Trophoblast cell (in vitro differentiated cells and primary cell): ENCODE measurements around the gene RAPGEF2.

ENCODE experiments used
- DNase-seq, 2 donors: peaks; one replicate each; pipeline ENCODE4 v3.0.0-alpha.2; 2016
- H2AFZ ChIP-seq: 2 replicates; pipeline ENCODE4 v1.6.1; 2013; ENCODE audit warnings: low read length, moderate library complexity, mild to moderate bottlenecking; ENCODE audit not compliant: insufficient read depth, poor library complexity
- H2AK5ac ChIP-seq: 2 replicates; pipeline ENCODE4 v1.6.1; 2013; ENCODE audit warnings: mild to moderate bottlenecking, low read length
- H2BK120ac ChIP-seq: 2 replicates; pipeline ENCODE4 v1.6.1; 2013; ENCODE audit warnings: low read length, mild to moderate bottlenecking, moderate library complexity; ENCODE audit not compliant: insufficient read depth, poor library complexity
- H2BK12ac ChIP-seq: 2 replicates; pipeline ENCODE4 v1.6.1; 2013; ENCODE audit warnings: mild to moderate bottlenecking, low read length, moderate library complexity
- H2BK5ac ChIP-seq: 2 replicates; pipeline ENCODE4 v1.6.1; 2013; ENCODE audit warnings: low read length, low read depth, moderate library complexity, mild to moderate bottlenecking; ENCODE audit not compliant: poor library complexity
- H3K14ac ChIP-seq: 2 replicates; pipeline ENCODE4 v1.6.1; 2013; ENCODE audit warnings: mild to moderate bottlenecking, low read length
- H3K18ac ChIP-seq: 2 replicates; pipeline ENCODE4 v1.6.1; 2013; ENCODE audit warnings: mild to moderate bottlenecking, low read length
- H3K23ac ChIP-seq: 2 replicates; pipeline ENCODE4 v1.6.1; 2013; ENCODE audit warnings: low read length
- H3K27ac ChIP-seq: 2 replicates; pipeline ENCODE4 v1.5.1; 2013; ENCODE audit warnings: low read depth, mild to moderate bottlenecking, inconsistent platforms, low read length, moderate library complexity
- H3K27me3 ChIP-seq: 2 replicates; pipeline ENCODE4 v1.6.1; 2013; ENCODE audit warnings: inconsistent platforms, mild to moderate bottlenecking, low read length, moderate library complexity; ENCODE audit not compliant: insufficient read depth
- H3K36me3 ChIP-seq, 2 experiments: 1 replicate in 1 of 2; 2 replicates in 1 of 2; pipeline ENCODE4 v1.6.1; 2013; ENCODE audit warnings: low read length in 2 of 2, mild to moderate bottlenecking in 2 of 2, moderate library complexity in 1 of 2; ENCODE audit not compliant: insufficient read depth in 2 of 2, control insufficient read depth in 1 of 2
- H3K4ac ChIP-seq: 2 replicates; pipeline ENCODE4 v1.6.1; 2013; ENCODE audit warnings: low read depth, mild to moderate bottlenecking, low read length, moderate library complexity
- H3K4me1 ChIP-seq, 2 experiments: 1 replicate in 1 of 2; 2 replicates in 1 of 2; pipeline ENCODE4 v1.6.1; 2013; ENCODE audit warnings: low read length in 2 of 2, mild to moderate bottlenecking in 2 of 2, moderate library complexity in 1 of 2; ENCODE audit not compliant: insufficient read depth in 2 of 2, control insufficient read depth in 1 of 2
- H3K4me2 ChIP-seq: 2 replicates; pipeline ENCODE4 v1.6.1; 2013; ENCODE audit warnings: inconsistent platforms, mild to moderate bottlenecking, low read length, moderate library complexity
- H3K4me3 ChIP-seq: 2 replicates; pipeline ENCODE4 v1.5.1; 2013; ENCODE audit warnings: mild to moderate bottlenecking, low read depth, low read length, inconsistent platforms
- H3K79me1 ChIP-seq: one replicate; pipeline ENCODE4 v1.6.1; 2013; ENCODE audit warnings: low read length
- H3K79me2 ChIP-seq: 2 replicates; pipeline ENCODE4 v1.6.1; 2013; ENCODE audit warnings: low read length, mild to moderate bottlenecking; ENCODE audit not compliant: control insufficient read depth, insufficient read depth, poor library complexity
- H3K9ac ChIP-seq: 2 replicates; pipeline ENCODE4 v1.6.1; 2013; ENCODE audit warnings: mild to moderate bottlenecking, low read length
- H3K9me3 ChIP-seq: 2 replicates; pipeline ENCODE4 v1.6.1; 2013; ENCODE audit warnings: low read depth, mild to moderate bottlenecking, control low read depth, inconsistent platforms, low read length; ENCODE audit not compliant: insufficient read depth
- H4K12ac ChIP-seq: 2 replicates; pipeline ENCODE4 v1.6.1; 2013; ENCODE audit warnings: low read depth, mild to moderate bottlenecking, low read length, moderate library complexity
- H4K8ac ChIP-seq: 2 replicates; pipeline ENCODE4 v1.6.1; 2013; ENCODE audit warnings: low read depth, mild to moderate bottlenecking, low read length, moderate library complexity
- H4K91ac ChIP-seq: one replicate; pipeline ENCODE4 v1.6.1; 2013; ENCODE audit warnings: low read depth, mild to moderate bottlenecking, low read length, moderate library complexity
- WGBS: extraction: QIAGEN DNeasy Blood & Tissue Kit; methylation state at CpG from one replicate; pipeline ENCODE4 v1.1.7; 2013; ENCODE audit warnings: missing lambda C conversion rate; ENCODE audit not compliant: insufficient read length, insufficient coverage; ENCODE audit errors: extremely low coverage; 5-methylcytosine and 5-hydroxymethylcytosine counted together

The RAPGEF2 gene

DNA sequence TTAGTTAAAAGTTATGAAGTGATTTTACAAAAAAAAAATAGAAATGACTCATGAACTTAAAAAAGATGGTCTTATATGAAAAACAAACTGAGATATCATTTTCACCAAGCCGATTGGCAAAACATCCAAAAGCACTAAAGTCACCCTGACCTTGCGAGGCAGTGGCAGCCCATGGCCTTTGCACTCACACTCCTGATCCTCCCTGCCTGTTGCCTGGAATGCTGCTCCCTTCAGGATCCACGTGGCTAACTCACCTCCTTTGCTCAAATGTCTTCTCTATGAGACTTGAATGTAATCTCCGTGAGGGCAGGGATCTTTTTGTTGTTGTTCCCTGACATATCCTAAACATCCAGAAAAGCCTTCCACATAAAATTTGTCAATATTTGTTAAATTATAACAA, 106.4 kb downstream of the RAPGEF2 start:
- Histone ChIP-seq H3K9ac (no peak overlapping the region), H3K79me2 (no peaks in the 10 kb centered on the region), H2AFZ (no peak overlapping the region), H2BK12ac (no peak overlapping the region), H3K27me3 (no peaks in the 10 kb centered on the region), H3K79me1 (no peaks in the 10 kb centered on the region), H3K9me3 (no peaks in the 10 kb centered on the region), H3K27ac (no peak overlapping the region), H2AK5ac (no peak overlapping the region), H3K4me2 (no peak overlapping the region), H3K14ac (no peak overlapping the region), H3K23ac (no peak overlapping the region), H2BK120ac (no peak overlapping the region), H4K8ac (no peak overlapping the region), H3K4me1 (peaks cover 0 to 3% of the 10 kb centered on the region in 2 experiments), H4K12ac (no peak overlapping the region), H3K4ac (no peak overlapping the region), H3K36me3 (no peaks in the 10 kb centered on the region), H2BK5ac (no peak overlapping the region), H4K91ac (no peak overlapping the region), H3K4me3 (no peak overlapping the region), H3K18ac (no peak overlapping the region)
- WGBS: no CpG with 5 or more reads among the region's 4 CpGs
- DNase-seq: no peak

DNA sequence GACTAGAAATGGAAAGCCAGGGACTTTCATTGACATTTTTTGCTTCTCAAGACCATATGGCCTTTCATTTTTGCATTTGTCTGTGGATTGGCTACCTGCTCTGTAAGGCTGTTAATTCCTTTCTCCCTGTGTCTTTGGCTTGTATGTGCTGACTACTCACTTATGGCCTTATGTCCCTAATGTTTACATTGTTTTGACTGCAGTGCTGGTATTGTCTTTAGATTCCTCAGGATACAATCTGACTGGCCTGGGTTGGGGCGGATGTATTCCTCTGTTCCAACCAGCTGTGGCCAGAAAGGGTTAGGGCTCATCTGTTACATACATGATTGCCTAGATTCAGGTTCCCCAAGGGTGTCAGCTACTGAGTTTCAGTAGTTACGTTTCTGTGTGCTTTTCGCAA, 108.1 kb downstream of the RAPGEF2 start:
- Histone ChIP-seq H3K79me2 (no peaks in the 10 kb centered on the region), H2AK5ac (no peak overlapping the region), H3K4ac (no peak overlapping the region), H3K79me1 (no peaks in the 10 kb centered on the region), H3K9me3 (no peaks in the 10 kb centered on the region), H4K12ac (no peak overlapping the region), H3K27ac (no peak overlapping the region), H3K18ac (no peak overlapping the region), H4K8ac (no peak overlapping the region), H3K14ac (no peak overlapping the region), H2BK12ac (no peak overlapping the region), H3K4me3 (no peak overlapping the region), H2AFZ (no peak overlapping the region), H3K4me2 (no peak overlapping the region), H4K91ac (no peak overlapping the region), H3K23ac (no peak overlapping the region), H3K9ac (no peak overlapping the region), H2BK5ac (no peak overlapping the region), H3K27me3 (no peaks in the 10 kb centered on the region), H3K36me3 (no peaks in the 10 kb centered on the region), H3K4me1 (no peaks in the 10 kb centered on the region), H2BK120ac (no peak overlapping the region)
- WGBS: no CpG with 5 or more reads among the region's 3 CpGs
- DNase-seq: no peak

DNA sequence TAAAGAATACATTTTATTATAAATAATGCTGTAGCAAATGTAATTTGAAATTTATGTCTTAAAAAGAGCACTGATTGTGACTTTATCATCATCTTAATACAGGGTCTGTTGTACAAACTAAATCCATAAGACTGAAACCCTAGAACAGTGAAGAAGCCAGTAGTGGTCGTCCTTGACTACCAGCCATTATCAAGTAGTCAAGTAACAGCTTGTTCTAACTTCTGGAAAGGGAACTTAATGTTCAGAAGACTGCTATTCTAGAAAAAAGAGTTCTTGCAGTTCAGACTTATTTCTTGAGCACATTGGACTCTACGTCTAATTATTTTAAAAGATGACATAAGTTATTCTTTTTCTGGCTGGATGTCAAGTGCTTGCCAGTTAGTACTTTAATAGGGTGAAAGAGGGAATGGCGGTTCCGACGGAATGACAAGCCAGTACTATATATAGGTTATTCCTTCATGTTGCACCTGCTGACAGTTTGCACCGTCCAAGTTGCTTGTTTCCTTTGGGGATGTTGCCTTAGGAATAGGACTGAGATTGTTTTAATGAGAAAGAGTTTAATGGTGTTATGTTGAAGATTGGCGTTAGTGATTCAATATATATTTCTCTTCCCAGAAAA, 109.9 kb downstream of the RAPGEF2 start:
- Histone ChIP-seq H3K4ac (no peak overlapping the region), H3K36me3 (no peaks in the 10 kb centered on the region), H4K91ac (no peak overlapping the region), H3K23ac (no peak overlapping the region), H2AFZ (no peak overlapping the region), H3K14ac (no peak overlapping the region), H3K79me2 (peaks cover 2% of the 10 kb centered on the region), H2BK5ac (no peak overlapping the region), H4K12ac (no peak overlapping the region), H3K27ac (no peak overlapping the region), H3K4me1 (no peaks in the 10 kb centered on the region), H4K8ac (no peak overlapping the region), H3K18ac (no peak overlapping the region), H3K9me3 (no peaks in the 10 kb centered on the region), H2BK120ac (no peak overlapping the region), H3K27me3 (no peaks in the 10 kb centered on the region), H3K79me1 (no peaks in the 10 kb centered on the region), H2AK5ac (no peak overlapping the region), H3K4me3 (no peak overlapping the region), H3K4me2 (no peak overlapping the region), H3K9ac (no peak overlapping the region), H2BK12ac (no peak overlapping the region)
- WGBS: no CpG with 5 or more reads among the region's 7 CpGs
- DNase-seq: no peak

DNA sequence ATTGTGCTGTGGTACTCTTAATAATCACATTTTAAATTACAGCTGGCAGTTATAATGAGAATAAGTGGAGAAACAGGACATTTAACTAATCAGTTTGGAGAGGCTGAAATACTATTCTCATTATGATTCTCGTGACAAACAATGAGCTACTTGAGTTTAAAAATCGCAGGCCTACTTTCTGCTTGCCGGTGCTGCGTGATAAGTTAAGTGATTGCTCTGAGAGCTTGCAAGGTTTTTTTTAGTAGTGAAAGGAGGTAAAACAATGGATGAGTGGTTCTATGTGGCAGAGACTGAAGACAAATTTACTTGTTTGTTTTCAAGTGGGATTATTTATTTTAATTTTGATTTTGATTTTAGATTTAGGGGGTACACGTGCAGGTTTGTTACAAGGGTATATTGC, 114.0 kb downstream of the RAPGEF2 start:
- no peaks in the 10 kb centered on the region for H3K79me1 ChIP-seq
- no peak overlapping the region for H3K4ac ChIP-seq
- no peak overlapping the region for H2BK5ac ChIP-seq
- H2BK120ac ChIP-seq: no peak overlapping the region
- no peak overlapping the region for H4K8ac ChIP-seq
- no peaks in the 10 kb centered on the region for H3K36me3 ChIP-seq
- H3K27ac ChIP-seq: no peak overlapping the region
- H3K79me2 ChIP-seq: peaks cover 2% of the 10 kb centered on the region
- H2AK5ac ChIP-seq: no peak overlapping the region
- H3K4me2 ChIP-seq: no peak overlapping the region
- no peak overlapping the region for H3K23ac ChIP-seq
- 100% methylated on average over 1 of the region's 5 CpGs for WGBS
- H4K12ac ChIP-seq: no peak overlapping the region
- no peak overlapping the region for H4K91ac ChIP-seq
- no peaks in the 10 kb centered on the region for H3K27me3 ChIP-seq
- no peak overlapping the region for H2BK12ac ChIP-seq
- H3K14ac ChIP-seq: no peak overlapping the region
- H3K9me3 ChIP-seq: no peaks in the 10 kb centered on the region
- H3K18ac ChIP-seq: no peak overlapping the region
- H3K4me3 ChIP-seq: no peak overlapping the region
- H3K9ac ChIP-seq: no peak overlapping the region
- H3K4me1 ChIP-seq: no peaks in the 10 kb centered on the region
- H2AFZ ChIP-seq: no peak overlapping the region
- no peak for DNase-seq
